ENCODE measurements around the gene COL25A1. TPM values are rescaled to one million over a fixed set of nuclear protein-coding genes. Genes with fewer than 3 reads are reported as not detected.

COL25A1 gene
- total RNA-seq, 1 experiment from 2014 or later = 4.2 TPM

- no peak overlapping the region for H2AK5ac ChIP-seq (ENCODE audit: insufficient read length, low read length)
- H2BK20ac ChIP-seq (ENCODE audit: low read depth, low read length, poor library complexity, severe bottlenecking) = no peak overlapping the region
- H3K4ac ChIP-seq (ENCODE audit: low read depth, low read length) = no peak overlapping the region
- Mint-ChIP-seq H3K9me3 (no peaks in the 10 kb centered on the region), H3K27me3 (ENCODE audit: low read depth) (no peaks in the 10 kb centered on the region), H3K4me3 (no peak overlapping the region), H3K27ac (no peak overlapping the region), H3K4me1 (no peaks in the 10 kb centered on the region), H3K36me3 (ENCODE audit: insufficient read depth in 1 of 3, low read depth in 3 of 3) (no peaks in the 10 kb centered on the region)
- H4K8ac ChIP-seq (replicated peaks; ENCODE audit: insufficient read length, low read depth, low read length) = no peak overlapping the region
- H3K27me3 ChIP-seq (ENCODE audit: insufficient read depth, low read length) = no peaks in the 10 kb centered on the region
- H4K5ac ChIP-seq (ENCODE audit: insufficient read length, low read depth, low read length) = no peak overlapping the region
- H3K14ac ChIP-seq (ENCODE audit: insufficient read depth, low read length) = no peak overlapping the region
- no peak overlapping the region for H3K9ac ChIP-seq (ENCODE audit: extremely low read depth, insufficient read length, low read length)
- no peak overlapping the region for H3K4me2 ChIP-seq (ENCODE audit: insufficient read depth, insufficient read length, low read length)
- H3K23me2 ChIP-seq (ENCODE audit: insufficient read length, low read depth, low read length, poor library complexity, severe bottlenecking) = no peaks in the 10 kb centered on the region
- H2AFZ ChIP-seq (ENCODE audit: low read length) = no peak overlapping the region
- no peak overlapping the region for H2BK15ac ChIP-seq (ENCODE audit: low read depth, low read length)
- H3K79me1 ChIP-seq (ENCODE audit: insufficient read depth, low read depth, low read length, poor library complexity, severe bottlenecking) = no peaks in the 10 kb centered on the region
- H3K27ac ChIP-seq (ENCODE audit: insufficient read length, low read depth, low read length) = no peak overlapping the region
- no peak overlapping the region for H4K91ac ChIP-seq (ENCODE audit: insufficient read length, low read depth, low read length)
- H3K79me2 ChIP-seq (ENCODE audit: insufficient read depth, low read length) = no peaks in the 10 kb centered on the region
- no peak overlapping the region for H3K23ac ChIP-seq (ENCODE audit: insufficient read length, low read depth, low read length)
- no peaks in the 10 kb centered on the region for H3K4me1 ChIP-seq (ENCODE audit: insufficient read depth, low read length)
- no peaks in the 10 kb centered on the region for H3K9me3 ChIP-seq (ENCODE audit: control insufficient read depth, low read depth, low read length)
- no peak for DNase-seq
- no peak for TF ChIP-seq CTCF (conservative IDR thresholded peaks at IDR 0.05)
- no peaks in the 10 kb centered on the region for H4K20me1 ChIP-seq (ENCODE audit: control insufficient read depth, insufficient read depth, insufficient read length)
- no peak overlapping the region for H3T11ph ChIP-seq (ENCODE audit: low read length)
- H2BK120ac ChIP-seq (ENCODE audit: low read depth, low read length, poor library complexity, severe bottlenecking) = no peak overlapping the region
- H2BK12ac ChIP-seq (ENCODE audit: insufficient read length, low read depth, low read length) = no peak overlapping the region
- WGBS (ENCODE audit: extremely low coverage, insufficient read length, low lambda C conversion rate) = no CpG with 5 or more reads among the region's 4 CpGs
- no peak overlapping the region for H2BK5ac ChIP-seq (ENCODE audit: insufficient read length, low read length)
- H3K56ac ChIP-seq (ENCODE audit: insufficient read length, low read depth, low read length) = no peak overlapping the region
- H3K18ac ChIP-seq (ENCODE audit: insufficient read length, low read depth, low read length) = no peak overlapping the region
Observed at GRCh38 chr4:109029987-109030386, 272.5 kb downstream of the COL25A1 start.
